Measurements from ENCODE around the gene CPM.
A peak's percentile ranks its signal among the peaks of the same experiment; 100 is the strongest.
"Not testable (repeated sequence)": the region's sequence is repeated elsewhere in the genome, so short reads cannot be mapped to it uniquely, and the experiment has no call there.

Gene CPM

DNA sequence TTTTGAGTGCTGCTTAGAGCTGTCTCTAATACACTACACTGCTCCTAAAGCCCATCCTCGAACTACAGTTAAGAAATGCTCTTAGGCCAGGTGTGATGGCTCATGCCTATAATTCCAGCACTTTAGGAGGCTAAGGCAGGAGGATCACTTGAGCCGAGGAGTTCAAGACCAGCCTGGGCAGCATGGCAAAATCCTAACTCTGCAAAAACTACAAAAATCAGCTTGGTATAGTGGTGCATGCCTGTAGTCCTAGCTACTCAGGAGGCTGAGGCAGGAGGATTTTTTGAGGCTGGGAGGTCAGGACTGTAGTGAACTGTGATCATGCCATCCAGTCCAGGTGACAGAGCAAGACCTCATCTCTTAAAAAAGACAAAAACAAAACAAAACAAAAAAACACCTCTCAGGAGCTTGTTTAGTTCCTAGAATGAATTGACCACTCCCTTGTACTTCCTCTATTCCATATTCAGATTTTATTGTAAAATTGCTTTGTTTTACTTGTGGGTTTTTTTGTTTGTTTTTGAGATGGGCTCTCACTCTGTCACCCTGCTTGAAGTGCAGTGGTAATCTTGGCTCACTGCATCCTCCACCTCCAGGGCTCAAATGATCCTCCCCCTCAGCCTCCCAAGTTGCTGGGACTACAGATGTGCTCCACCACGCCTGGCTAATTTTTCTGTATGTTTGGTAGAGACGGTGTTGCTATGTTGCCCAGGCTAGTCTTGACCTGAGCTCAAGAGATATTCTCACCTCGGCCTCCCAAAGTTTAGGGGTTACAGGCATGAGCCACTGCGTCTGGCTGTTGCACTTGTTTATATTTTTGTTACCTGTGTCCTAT lies 111.4 kb downstream of the CPM start:
- no peak for ATAC-seq (ENCODE audit: low read depth)
- no peaks in the 10 kb centered on the region for H3K4me1 Mint-ChIP-seq

GRCh38 chr12:68819481-68819880 lies 113.5 kb downstream of the CPM start:
- peaks cover 15% of the 10 kb centered on the region for H3K36me3 Mint-ChIP-seq
- not testable (repeated sequence) for H3K9me3 Mint-ChIP-seq; H3K4me3 Mint-ChIP-seq; DNase-seq (ENCODE audit: low spot score in 2 of 2); ATAC-seq (ENCODE audit: low read depth); H3K27me3 Mint-ChIP-seq; H3K27ac Mint-ChIP-seq; H3K4me1 Mint-ChIP-seq

More for the DNA sequence above, 111.4 kb downstream of the CPM start:
- Mint-ChIP-seq H3K27me3 (no peaks in the 10 kb centered on the region), H3K4me3 (no peak overlapping the region), H3K27ac (no peak overlapping the region), H3K36me3 (peaks cover 17% of the 10 kb centered on the region), H3K9me3 (no peaks in the 10 kb centered on the region)
- no peak for DNase-seq (ENCODE audit: low spot score in 2 of 2)

DNA sequence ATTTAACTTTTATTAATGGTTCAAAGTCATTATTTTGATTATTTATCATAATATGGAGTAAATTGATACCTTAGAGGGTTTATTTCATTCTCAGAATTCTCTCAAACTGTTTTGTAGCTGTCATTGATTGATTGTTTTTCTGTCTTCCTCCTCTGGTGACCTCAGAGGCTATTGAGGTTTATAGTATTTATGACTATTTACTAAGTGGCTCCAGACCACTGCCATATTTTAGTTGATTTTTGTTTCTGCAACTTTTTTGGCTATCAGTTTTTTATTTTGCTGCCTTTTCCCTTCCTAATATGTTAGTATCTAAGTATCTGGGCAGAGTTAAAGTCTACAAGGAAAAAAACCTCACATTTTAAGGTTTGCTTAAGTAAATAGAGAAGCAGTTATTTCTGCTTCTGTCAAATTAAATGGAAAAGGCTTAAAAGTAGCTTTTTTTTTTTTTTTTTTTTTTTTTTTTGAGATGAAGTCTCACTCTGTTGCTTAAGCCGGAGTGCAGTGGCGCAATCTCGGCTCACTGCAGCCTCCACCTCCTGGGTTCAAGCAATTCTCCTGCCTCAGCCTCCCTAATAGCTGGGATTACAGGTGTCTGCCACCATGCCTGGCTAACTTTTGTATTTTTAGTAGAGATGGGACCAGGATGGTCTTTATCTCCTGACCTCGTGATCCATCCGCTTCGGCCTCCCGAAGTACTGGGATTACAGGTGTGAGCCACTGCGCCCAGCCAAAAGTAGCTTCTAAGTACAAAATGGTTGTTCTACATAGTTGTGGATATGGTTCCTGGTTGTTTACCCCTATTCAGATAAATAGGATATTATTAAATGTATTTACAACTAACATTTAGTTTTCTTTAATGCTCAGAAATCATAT lies 116.8 kb downstream of the CPM start:
- H3K27ac Mint-ChIP-seq = no peak overlapping the region
- no peaks in the 10 kb centered on the region for H3K9me3 Mint-ChIP-seq
- no peak overlapping the region for H3K4me3 Mint-ChIP-seq
- H3K4me1 Mint-ChIP-seq = peaks cover 12% of the 10 kb centered on the region
- no peak for DNase-seq (ENCODE audit: low spot score in 2 of 2)
- no peak for ATAC-seq (ENCODE audit: low read depth)
- H3K27me3 Mint-ChIP-seq = no peaks in the 10 kb centered on the region
- peaks cover 6% of the 10 kb centered on the region for H3K36me3 Mint-ChIP-seq

GRCh38 chr12:68815232-68815927 lies 117.6 kb downstream of the CPM start:
- peaks cover 8% of the 10 kb centered on the region for H3K36me3 Mint-ChIP-seq
- no peak overlapping the region for H3K27ac Mint-ChIP-seq
- H3K27me3 Mint-ChIP-seq = no peaks in the 10 kb centered on the region
- H3K9me3 Mint-ChIP-seq = no peaks in the 10 kb centered on the region
- H3K4me3 Mint-ChIP-seq = no peak overlapping the region
- peaks cover 12% of the 10 kb centered on the region for H3K4me1 Mint-ChIP-seq
- ATAC-seq (ENCODE audit: low read depth) (no peak), DNase-seq (ENCODE audit: low spot score in 2 of 2) (no peak)

- peaks cover 8% of the 10 kb centered on the region for H3K36me3 Mint-ChIP-seq
- H3K27me3 Mint-ChIP-seq = no peaks in the 10 kb centered on the region
- ATAC-seq (ENCODE audit: low read depth) (no peak), DNase-seq (ENCODE audit: low spot score in 2 of 2) (no peak)
- no peaks in the 10 kb centered on the region for H3K9me3 Mint-ChIP-seq
- H3K4me1 Mint-ChIP-seq = peaks cover 12% of the 10 kb centered on the region
- H3K4me3 Mint-ChIP-seq = no peak overlapping the region
- peak overlapping the region; percentile 50 for H3K27ac Mint-ChIP-seq
Observed at GRCh38 chr12:68814490-68815231, 118.3 kb downstream of the CPM start.

DNA sequence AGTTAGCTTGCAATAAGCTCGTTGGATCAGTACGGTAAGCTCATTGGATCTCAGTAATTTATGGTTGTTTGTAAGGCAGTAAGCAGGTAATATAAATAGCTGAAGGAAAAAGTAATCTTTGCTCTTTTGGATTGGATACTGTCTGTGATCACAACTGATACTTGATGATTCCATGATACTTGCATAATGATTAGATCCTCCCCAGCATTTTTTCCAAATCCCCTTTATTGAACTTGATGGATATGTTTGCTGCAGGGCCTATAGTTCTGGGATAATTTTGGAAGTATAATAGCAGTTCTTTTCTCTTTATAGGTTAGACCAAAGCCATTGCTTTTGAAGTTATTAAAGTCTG lies 119.8 kb downstream of the CPM start:
- Mint-ChIP-seq H3K27me3 (no peaks in the 10 kb centered on the region), H3K4me1 (peaks cover 16% of the 10 kb centered on the region), H3K9me3 (no peaks in the 10 kb centered on the region), H3K36me3 (peaks cover 8% of the 10 kb centered on the region), H3K4me3 (no peak overlapping the region), H3K27ac (peak overlapping the region; percentile 55)
- no peak for ATAC-seq (ENCODE audit: low read depth)
- DNase-seq (ENCODE audit: low spot score in 2 of 2) = no peak

DNA sequence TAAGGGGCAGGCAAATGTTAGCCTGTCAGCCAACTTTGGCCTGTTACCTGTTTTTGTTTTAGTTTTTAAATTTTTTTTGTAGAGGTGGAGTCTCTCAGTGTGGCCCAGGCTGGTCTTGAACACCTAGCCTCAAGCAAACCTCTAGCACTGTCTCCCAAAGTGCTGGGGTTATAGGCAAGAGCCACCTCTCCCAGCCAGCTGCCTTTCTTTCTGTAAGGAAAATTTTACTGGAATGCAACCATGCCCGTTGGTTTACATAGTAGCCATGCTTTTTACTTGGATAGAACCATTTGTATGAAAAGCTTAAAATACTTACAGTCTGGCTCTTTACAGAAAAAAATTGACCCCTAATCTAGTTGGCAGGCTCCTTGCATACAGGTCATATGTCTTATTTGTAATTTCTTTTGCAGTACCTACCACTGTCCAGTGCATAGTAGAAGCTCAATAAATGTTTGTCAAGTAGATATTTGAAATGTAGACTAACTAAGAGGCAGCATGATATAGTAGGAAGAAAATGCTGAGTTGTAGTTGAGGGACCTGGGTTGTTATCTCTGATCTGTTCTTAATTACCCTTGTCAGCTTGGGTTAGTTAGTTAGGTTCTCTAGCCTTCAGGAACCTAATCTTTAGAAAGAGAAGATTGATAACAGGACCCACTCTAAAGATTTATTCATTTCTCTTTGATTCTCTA lies 120.3 kb downstream of the CPM start:
- no peaks in the 10 kb centered on the region for H3K27me3 Mint-ChIP-seq
- no peaks in the 10 kb centered on the region for H3K9me3 Mint-ChIP-seq
- peaks cover 16% of the 10 kb centered on the region for H3K4me1 Mint-ChIP-seq
- no peak for DNase-seq (ENCODE audit: low spot score in 2 of 2)
- no peak overlapping the region for H3K4me3 Mint-ChIP-seq
- peaks cover 8% of the 10 kb centered on the region for H3K36me3 Mint-ChIP-seq
- no peak for ATAC-seq (ENCODE audit: low read depth)
- peak overlapping the region; percentile 55 for H3K27ac Mint-ChIP-seq

DNA sequence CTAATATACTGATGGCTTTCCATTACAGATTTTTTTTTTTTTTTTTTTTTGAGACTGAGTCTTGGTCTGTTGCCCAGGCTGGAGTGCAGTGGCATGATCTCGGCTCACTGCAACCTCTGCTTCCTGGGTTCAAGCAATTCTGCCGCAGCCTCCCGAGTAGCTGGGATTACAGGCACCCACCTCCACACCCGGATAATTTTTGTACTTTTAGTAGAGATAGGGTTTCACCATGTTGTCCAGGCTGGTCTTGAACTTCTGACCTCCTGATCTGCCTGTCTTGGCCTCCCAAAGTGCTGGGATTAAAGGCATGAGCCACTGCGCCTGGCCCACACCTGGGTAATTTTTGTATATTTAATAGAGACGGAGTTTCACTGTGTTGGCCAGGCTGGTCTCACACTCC lies 121.4 kb downstream of the CPM start:
- not testable (repeated sequence) for H3K4me3 Mint-ChIP-seq; H3K9me3 Mint-ChIP-seq; H3K36me3 Mint-ChIP-seq; ATAC-seq (ENCODE audit: low read depth); H3K27ac Mint-ChIP-seq; DNase-seq (ENCODE audit: low spot score in 2 of 2); H3K27me3 Mint-ChIP-seq
- H3K4me1 Mint-ChIP-seq = peaks cover 16% of the 10 kb centered on the region

DNA sequence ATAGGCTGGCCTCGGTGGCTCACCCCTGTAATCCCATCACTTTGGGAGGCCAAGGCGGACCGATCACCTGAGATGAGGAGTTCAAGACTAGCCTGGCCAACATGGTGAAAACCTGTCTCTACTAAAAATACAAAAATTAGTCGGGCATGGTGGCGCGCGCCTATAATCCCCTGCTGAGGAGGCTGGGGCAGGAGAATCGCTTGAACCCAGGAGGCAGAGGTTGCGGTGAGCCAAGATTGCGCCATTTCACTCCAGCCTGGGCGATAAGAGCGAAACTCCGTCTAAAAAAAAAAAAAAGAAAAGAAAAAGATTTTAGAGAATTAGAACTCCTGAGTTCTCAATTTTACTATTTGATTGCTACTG lies 123.0 kb downstream of the CPM start:
- H3K4me3 Mint-ChIP-seq = peak overlapping the region; percentile 34
- not testable (repeated sequence) for H3K9me3 Mint-ChIP-seq; H3K27ac Mint-ChIP-seq; H3K27me3 Mint-ChIP-seq; DNase-seq (ENCODE audit: low spot score in 2 of 2); H3K36me3 Mint-ChIP-seq; ATAC-seq (ENCODE audit: low read depth)
- H3K4me1 Mint-ChIP-seq = peaks cover 13% of the 10 kb centered on the region

GRCh38 chr12:68809190-68810026 lies 123.6 kb downstream of the CPM start:
- H3K9me3 Mint-ChIP-seq = no peaks in the 10 kb centered on the region
- H3K4me3 Mint-ChIP-seq = peak overlapping the region; percentile 92
- no peaks in the 10 kb centered on the region for H3K27me3 Mint-ChIP-seq
- peak overlapping the region; percentile 98 for H3K27ac Mint-ChIP-seq
- H3K4me1 Mint-ChIP-seq = peaks cover 11% of the 10 kb centered on the region
- DNase-seq (ENCODE audit: low spot score in 2 of 2) (no peak), ATAC-seq (ENCODE audit: low read depth) (no peak)
- H3K36me3 Mint-ChIP-seq = peaks cover 2% of the 10 kb centered on the region

DNA sequence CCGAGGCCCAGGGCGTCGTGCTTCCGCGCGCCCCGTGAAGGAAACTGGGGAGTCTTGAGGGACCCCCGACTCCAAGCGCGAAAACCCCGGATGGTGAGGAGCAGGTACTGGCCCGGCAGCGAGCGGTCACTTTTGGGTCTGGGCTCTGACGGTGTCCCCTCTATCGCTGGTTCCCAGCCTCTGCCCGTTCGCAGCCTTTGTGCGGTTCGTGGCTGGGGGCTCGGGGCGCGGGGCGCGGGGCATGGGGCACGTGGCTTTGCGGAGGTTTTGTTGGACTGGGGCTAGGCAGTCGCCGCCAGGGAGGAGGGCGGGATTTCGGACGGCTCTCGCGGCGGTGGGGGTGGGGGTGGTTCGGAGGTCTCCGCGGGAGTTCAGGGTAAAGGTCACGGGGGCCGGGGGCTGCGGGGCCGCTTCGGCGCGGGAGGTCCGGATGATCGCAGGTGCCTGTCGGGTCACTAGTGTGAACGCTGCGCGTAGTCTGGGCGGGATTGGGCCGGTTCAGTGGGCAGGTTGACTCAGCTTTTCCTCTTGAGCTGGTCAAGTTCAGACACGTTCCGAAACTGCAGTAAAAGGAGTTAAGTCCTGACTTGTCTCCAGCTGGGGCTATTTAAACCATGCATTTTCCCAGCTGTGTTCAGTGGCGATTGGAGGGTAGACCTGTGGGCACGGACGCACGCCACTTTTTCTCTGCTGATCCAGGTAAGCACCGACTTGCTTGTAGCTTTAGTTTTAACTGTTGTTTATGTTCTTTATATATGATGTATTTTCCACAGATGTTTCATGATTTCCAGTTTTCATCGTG lies 124.4 kb downstream of the CPM start:
- DNase-seq (ENCODE audit: low spot score in 2 of 2) = peak; percentile 22 to 36
- H3K27me3 Mint-ChIP-seq = no peaks in the 10 kb centered on the region
- H3K4me3 Mint-ChIP-seq = peak overlapping the region; percentile 92
- peaks cover 2% of the 10 kb centered on the region for H3K36me3 Mint-ChIP-seq
- H3K27ac Mint-ChIP-seq = peak overlapping the region; percentile 98
- peaks cover 11% of the 10 kb centered on the region for H3K4me1 Mint-ChIP-seq
- no peaks in the 10 kb centered on the region for H3K9me3 Mint-ChIP-seq
- ATAC-seq (ENCODE audit: low read depth) = peak; percentile 7

All from memory B cell (primary cell).